H1 (cell line): ENCODE measurements around the gene NIN. TPM values are rescaled to one million over a fixed set of nuclear protein-coding genes. Genes with fewer than 3 reads are reported as not detected.

ENCODE experiments used
- HDAC2 ChIP-seq, 2 experiments: fragments of 300-600 bp in 1 of 2; sonication (generic) in 1 of 2; IDR thresholded peaks; 2 replicates each; pipeline ENCODE4 v1.6.1; 2011 to 2012; ENCODE audit warnings: low read depth in 2 of 2, low read length in 2 of 2, mild to moderate bottlenecking in 2 of 2, moderate library complexity in 2 of 2, borderline replicate concordance in 1 of 2, inconsistent platforms in 1 of 2
- JUND ChIP-seq: IDR thresholded peaks from 2 replicates; pipeline ENCODE4 v1.6.1; 2011; ENCODE audit warnings: mild to moderate bottlenecking, improper control_type of control experiment, low read length
- KDM4A ChIP-seq: IDR thresholded peaks from one replicate; pipeline ENCODE4 v1.7.1; 2012; ENCODE audit warnings: low read depth, mild to moderate bottlenecking, moderate library complexity, low read length, inconsistent platforms; ENCODE audit not compliant: severe bottlenecking
- SRF ChIP-seq: IDR thresholded peaks from 2 replicates; pipeline ENCODE4 v1.6.1; 2011; ENCODE audit warnings: mild to moderate bottlenecking, low read depth, low read length, moderate library complexity
- polyA plus RNA-seq, 7 experiments: library from polyadenylated mRNA; depleted of rRNA in 3 of 7; stranded (reverse) in 5 of 7; unstranded in 2 of 7; fragments of >200 nt in 5 of 7; fragments of 200-250 nt in 2 of 7; gene quantifications; 1 replicate in 5 of 7; 2 replicates in 1 of 7; 4 replicates in 1 of 7; pipeline versions ENCODE4 v1.2.1 to v1.2.3, GENCODE V29; 2011 to 2013; ENCODE audit warnings: missing spikeins in 2 of 7, mixed read lengths in 2 of 7
- total RNA-seq: library from RNA; stranded (reverse); fragmentation: NEBNext Ultra II Directional; extraction: Animal tissue kit (Norgen Biotek cat#: 25700); gene quantifications from 2 replicates; pipeline ENCODE4 v1.2.1, GENCODE V29; 2021

NIN gene
- total and polyA plus RNA-seq, 2 of the 8 experiments (the other 6 are each of a cell fraction or from before 2014, with no cell fraction given) = 3.2 to 21.3 TPM

GRCh38 chr14:50785457-50786063 lies 45.4 kb downstream of the NIN start (continued):
- TF ChIP-seq SRF (no peak), JUND (no peak), KDM4A (no peak), HDAC2 (IDR thresholded peaks at IDR 0.05; ENCODE audit: borderline replicate concordance in 1 of 2, low read depth in 2 of 2, low read length in 2 of 2) (no peak)
